Panc1 (cell line): ENCODE results near the gene MTUS2. TPM values are rescaled to one million over a fixed set of nuclear protein-coding genes. Genes with fewer than 3 reads are reported as not detected.

Experiments used
- ATAC-seq: fragments of 200-7000 bp; cut with Tn5 transposase; 2 replicates; pipeline ENCODE4 v1.9.1; 2020; ENCODE audit warnings: mild to moderate bottlenecking, moderate library complexity
- BruUV-seq: library from RNA; stranded (reverse); fragments of 400-500 nt; replicated peaks from 2 replicates; lab custom pipeline; 2021; lab: Mats Ljungman, UMichigan
- CTCF ChIA-PET: fragments of 300-600 bp; sonication (Branson Sonifier 250); formaldehyde crosslinking; loops from one replicate; lab custom pipeline; 2022; ENCODE audit warnings: antibody characterized with exemption; lab: Charles Lee
- POLR2A ChIA-PET: fragments of 300-600 bp; sonication (Branson Sonifier 250); formaldehyde crosslinking; loops from one replicate; lab custom pipeline; 2022; ENCODE audit warnings: antibody characterized with exemption; lab: Charles Lee
- DNase-seq: peaks from one replicate; pipeline ENCODE4 v3.0.0-alpha.2; 2010; ENCODE audit warnings: low read depth, low spot score
- H3K27ac ChIP-seq: 2 replicates; pipeline ENCODE4 v1.5.1; 2011; ENCODE audit warnings: mild to moderate bottlenecking, low read length, inconsistent platforms
- H3K27me3 ChIP-seq: fragments of 200-500 bp; sonication (Bioruptor generic); 2 replicates; pipeline ENCODE4 v1.6.0; 2014; ENCODE audit warnings: low read length, inconsistent platforms; ENCODE audit not compliant: control insufficient read depth, insufficient read depth
- H3K36me3 ChIP-seq: fragments of 200-500 bp; sonication (Bioruptor generic); 2 replicates; pipeline ENCODE4 v1.5.1; 2014; ENCODE audit warnings: inconsistent platforms, mild to moderate bottlenecking, low read length, moderate library complexity; ENCODE audit not compliant: control insufficient read depth, insufficient read depth
- H3K4me1 ChIP-seq: 2 replicates; pipeline ENCODE4 v1.5.1; 2011; ENCODE audit warnings: inconsistent platforms, mild to moderate bottlenecking, low read length, moderate library complexity; ENCODE audit not compliant: control insufficient read depth, insufficient read depth
- H3K4me3 ChIP-seq, 2 experiments: 2 replicates each; pipeline ENCODE4 v1.5.1; 2011 to 2012; ENCODE audit warnings: low read depth in 2 of 2, low read length in 2 of 2, mild to moderate bottlenecking in 2 of 2, inconsistent platforms in 1 of 2, moderate library complexity in 1 of 2
- H3K9me3 ChIP-seq: fragments of 200-500 bp; sonication (Bioruptor generic); 2 replicates; pipeline ENCODE4 v1.5.1; 2014; ENCODE audit warnings: low read depth, mild to moderate bottlenecking, inconsistent platforms, low read length, moderate library complexity; ENCODE audit not compliant: control insufficient read depth, insufficient read depth
- CTCF ChIP-seq: fragments of 450-650 bp; IDR thresholded peaks from 2 replicates; pipeline ENCODE4 v1.5.1; 2017; ENCODE audit warnings: mild to moderate bottlenecking
- POLR2AphosphoS5 ChIP-seq: IDR thresholded peaks from 2 replicates; pipeline ENCODE4 v1.6.1; 2012; ENCODE audit warnings: mild to moderate bottlenecking, low read depth, low read length, moderate library complexity
- REST ChIP-seq, 2 experiments: IDR thresholded peaks; 2 replicates each; pipeline ENCODE4 v1.6.1; 2011 to 2012; ENCODE audit warnings: low read depth in 2 of 2, control low read depth in 1 of 2, low read length in 1 of 2, mild to moderate bottlenecking in 1 of 2, moderate library complexity in 1 of 2; ENCODE audit not compliant: insufficient read depth in 1 of 2
- SIN3A ChIP-seq: IDR thresholded peaks from 2 replicates; pipeline ENCODE4 v1.6.1; 2012; ENCODE audit warnings: low read depth, mild to moderate bottlenecking, low read length, moderate library complexity, borderline replicate concordance; ENCODE audit not compliant: insufficient read depth
- TCF7L2 ChIP-seq: IDR thresholded peaks from 2 replicates; pipeline ENCODE4 v1.6.1; 2011; ENCODE audit warnings: mild to moderate bottlenecking, low read depth, low read length, inconsistent platforms
- in situ Hi-C: cut with HindIII; loops from 2 replicates; pipeline ENCODE4 v1.10.0; 2016; ENCODE audit warnings: low sequenced_read_pairs, low pct_unique_long_range_greater_than_20kb
- intact Hi-C: fragments of 100-400 bp; cut with micrococcal nuclease; formaldehyde crosslinking; loops from one replicate; pipeline ENCODE4 v1.10.0; 2022; ENCODE audit not compliant: unreplicated experiment
- total RNA-seq: library from RNA; stranded (reverse); gene quantifications from one replicate; pipeline ENCODE4 v1.2.1, GENCODE V29; 2021; ENCODE audit not compliant: unreplicated experiment

Gene MTUS2
- total RNA-seq, 1 experiment from 2014 or later, result 0.05 TPM

GRCh38 chr13:29101409-29101808 is 281.3 kb downstream of the MTUS2 start:
- Histone ChIP-seq H3K4me3 (no peak overlapping the region), H3K4me1 (no peaks in the 10 kb centered on the region), H3K36me3 (no peaks in the 10 kb centered on the region), H3K27ac (no peak overlapping the region), H3K27me3 (no peaks in the 10 kb centered on the region), H3K9me3 (no peaks in the 10 kb centered on the region)
- TF ChIP-seq SIN3A (no peak), CTCF (no peak), TCF7L2 (no peak), POLR2AphosphoS5 (no peak), REST (IDR thresholded peaks at IDR 0.05; ENCODE audit: insufficient read depth in 1 of 2, low read depth in 2 of 2, low read length in 1 of 2) (no peak)
- no TSS peak for BruUV-seq
- ATAC-seq (no peak), DNase-seq (no peak)
- intact Hi-C loops (no loop called here), in situ Hi-C loops (no loop called here)
- POLR2A ChIA-PET, result no interaction called here
- CTCF ChIA-PET, result no interaction called here

GRCh38 chr13:29101905-29102304 is 281.8 kb downstream of the MTUS2 start:
- Histone ChIP-seq H3K9me3 (no peaks in the 10 kb centered on the region), H3K36me3 (no peaks in the 10 kb centered on the region), H3K27ac (no peak overlapping the region), H3K4me1 (no peaks in the 10 kb centered on the region), H3K4me3 (no peak overlapping the region), H3K27me3 (no peaks in the 10 kb centered on the region)
- BruUV-seq, result no TSS peak
- POLR2A ChIA-PET, result no interaction called here
- in situ Hi-C loops (no loop called here), intact Hi-C loops (no loop called here)
- no peak for TF ChIP-seq REST (IDR thresholded peaks at IDR 0.05; ENCODE audit: insufficient read depth in 1 of 2, low read depth in 2 of 2, low read length in 1 of 2)
- TF ChIP-seq TCF7L2, result no peak
- TF ChIP-seq POLR2AphosphoS5, result no peak
- no peak for TF ChIP-seq SIN3A
- no peak for TF ChIP-seq CTCF
- ATAC-seq, result no peak
- CTCF ChIA-PET, result no interaction called here
- no peak for DNase-seq
